Keratinocyte (primary cell): ENCODE data around the gene CPEB1. TPM values are rescaled to one million over a fixed set of nuclear protein-coding genes. Genes with fewer than 3 reads are reported as not detected.
A peak's percentile ranks its signal among the peaks of the same experiment; 100 is the strongest.

ENCODE experiments used
- DNase-seq: peaks from one replicate; pipeline ENCODE4 v3.0.0-alpha.2; 2011; ENCODE audit warnings: low read depth, missing footprints, low spot score
- FAIRE-seq: peaks from 2 replicates; lab custom pipeline; 2011; peaks lifted over from hg19 to GRCh38; lab: Jason Lieb, UNC
- H2AFZ ChIP-seq: 2 replicates; pipeline ENCODE4 v1.6.0; 2012; ENCODE audit warnings: low read length, control low read depth, inconsistent platforms; ENCODE audit not compliant: control insufficient read depth
- H3K27ac ChIP-seq: 2 replicates; pipeline ENCODE4 v1.5.1; 2011; ENCODE audit warnings: low read length; ENCODE audit not compliant: control insufficient read depth, insufficient read depth
- H3K27me3 ChIP-seq: 3 replicates; pipeline ENCODE4 v1.6.0; 2011; ENCODE audit warnings: low read length; ENCODE audit not compliant: control insufficient read depth, insufficient read depth; ENCODE audit errors: extremely low read depth
- H3K36me3 ChIP-seq, 2 experiments: 2 replicates in 1 of 2; 3 replicates in 1 of 2; pipeline ENCODE4 v1.5.1; 2011; ENCODE audit warnings: low read length in 2 of 2, mild to moderate bottlenecking in 1 of 2; ENCODE audit not compliant: control insufficient read depth in 2 of 2, insufficient read depth in 2 of 2; ENCODE audit errors: extremely low read depth in 1 of 2
- H3K4me1 ChIP-seq: 3 replicates; pipeline ENCODE4 v1.5.1; 2011; ENCODE audit warnings: low read length; ENCODE audit not compliant: control insufficient read depth, insufficient read depth; ENCODE audit errors: extremely low read depth
- H3K4me2 ChIP-seq: 3 replicates; pipeline ENCODE4 v1.6.0; 2011; ENCODE audit warnings: low read depth, low read length; ENCODE audit not compliant: control insufficient read depth, insufficient read depth; ENCODE audit errors: extremely low read depth
- H3K4me3 ChIP-seq, 3 experiments: fragments of 200-600 bp in 1 of 3; sonication (generic) in 1 of 3; 2 replicates in 2 of 3; 3 replicates in 1 of 3; pipeline ENCODE4 v1.5.1; 2011 to 2016; ENCODE audit warnings: low read length in 3 of 3, mild to moderate bottlenecking in 3 of 3, control low read depth in 2 of 3, inconsistent platforms in 1 of 3, low read depth in 1 of 3, mixed read lengths in 1 of 3, mixed run types in 1 of 3, moderate library complexity in 1 of 3; ENCODE audit not compliant: control insufficient read depth in 2 of 3, insufficient read depth in 2 of 3; ENCODE audit errors: extremely low read depth in 1 of 3
- H3K79me2 ChIP-seq: 2 replicates; pipeline ENCODE4 v1.6.0; 2012; ENCODE audit warnings: low read length; ENCODE audit not compliant: control insufficient read depth, insufficient read depth
- H3K9ac ChIP-seq: 3 replicates; pipeline ENCODE4 v1.6.0; 2011; ENCODE audit warnings: low read length; ENCODE audit not compliant: control insufficient read depth, insufficient read depth; ENCODE audit errors: extremely low read depth
- H3K9me1 ChIP-seq: 3 replicates; pipeline ENCODE4 v1.6.0; 2011; ENCODE audit warnings: low read length; ENCODE audit not compliant: control insufficient read depth, insufficient read depth; ENCODE audit errors: extremely low read depth
- H3K9me3 ChIP-seq: 2 replicates; pipeline ENCODE4 v1.5.1; 2012; ENCODE audit warnings: low read depth, low read length; ENCODE audit not compliant: control insufficient read depth
- H4K20me1 ChIP-seq: 3 replicates; pipeline ENCODE4 v1.6.0; 2011; ENCODE audit warnings: low read length; ENCODE audit not compliant: control insufficient read depth, insufficient read depth; ENCODE audit errors: extremely low read depth
- CTCF ChIP-seq, 3 experiments: IDR thresholded peaks in 1 of 3; conservative IDR thresholded peaks in 1 of 3; optimal IDR thresholded peaks in 1 of 3; 2 replicates in 2 of 3; 3 replicates in 1 of 3; pipeline versions ENCODE3 to v1.5.1; 2011; ENCODE audit warnings: low read length in 3 of 3, mild to moderate bottlenecking in 3 of 3, moderate library complexity in 2 of 3, control low read depth in 1 of 3, inconsistent platforms in 1 of 3; ENCODE audit not compliant: insufficient read depth in 2 of 3; ENCODE audit errors: extremely low read depth in 1 of 3
- EZH2 ChIP-seq: IDR thresholded peaks from one replicate; pipeline ENCODE4 v1.6.1; 2012; ENCODE audit warnings: inconsistent platforms, mild to moderate bottlenecking, low read length, moderate library complexity
- dilution Hi-C: fragments of 300-500 bp; cut with MboI; formaldehyde crosslinking; loops from one replicate; pipeline ENCODE4 v1.7.0; 2020; ENCODE audit warnings: low sequenced_read_pairs; ENCODE audit not compliant: extremely low pct_ligation_motif_present
- polyA plus RNA-seq, 5 experiments: library from polyadenylated mRNA; depleted of rRNA in 3 of 5; stranded (reverse) in 3 of 5; stranded (forward) in 1 of 5; unstranded in 1 of 5; fragments of >200 nt; gene quantifications; 1 replicate in 1 of 5; 2 replicates in 3 of 5; 3 replicates in 1 of 5; pipeline versions ENCODE4 v1.2.1 to v1.2.3, GENCODE V29; 2011 to 2012; ENCODE audit warnings: missing spikeins in 2 of 5, low read depth in 1 of 5, low replicate concordance in 1 of 5

Gene CPEB1
- polyA plus RNA-seq, 1 donor (not counting 4 experiments of a cell fraction or from before 2014, with no cell fraction given), result 0.16 TPM

DNA sequence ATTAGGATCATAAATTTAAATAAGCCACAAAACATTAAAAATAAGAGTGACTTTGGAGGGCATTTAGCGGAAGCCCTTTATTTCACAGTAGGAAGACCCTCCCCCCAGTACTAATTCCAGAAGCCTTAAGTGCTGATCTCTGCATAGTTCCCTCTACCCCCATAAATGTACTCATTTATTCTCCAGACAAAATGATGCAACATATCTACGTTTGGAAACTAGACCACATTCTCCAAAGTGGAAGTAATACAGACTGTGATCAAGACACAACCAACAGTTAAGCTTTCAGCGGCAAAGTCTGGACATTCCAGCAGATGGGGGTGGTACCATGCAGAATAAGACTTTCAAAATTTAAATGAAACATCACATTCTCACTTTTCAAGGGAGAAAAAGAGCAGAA is 62.1 kb downstream of the CPEB1 start:
- Histone ChIP-seq H3K9ac (no peak overlapping the region), H2AFZ (no peak overlapping the region), H3K4me3 (no peak overlapping the region), H3K4me1 (no peaks in the 10 kb centered on the region), H3K36me3 (no peaks in the 10 kb centered on the region), H3K79me2 (no peaks in the 10 kb centered on the region), H3K4me2 (no peak overlapping the region), H4K20me1 (no peaks in the 10 kb centered on the region), H3K27ac (no peak overlapping the region), H3K27me3 (no peaks in the 10 kb centered on the region), H3K9me3 (no peaks in the 10 kb centered on the region), H3K9me1 (no peaks in the 10 kb centered on the region)
- no peak for FAIRE-seq
- TF ChIP-seq CTCF (optimal IDR thresholded peaks at IDR 0.05 in 1 of 3, IDR thresholded peaks at IDR 0.05 in 1 of 3, conservative IDR thresholded peaks at IDR 0.05 in 1 of 3; ENCODE audit: extremely low read depth in 1 of 3, insufficient read depth in 2 of 3, low read length in 3 of 3), result peak in 2 of 3 experiments; percentile 6 to 16
- no peak for TF ChIP-seq EZH2
- dilution Hi-C loops, result no loop called here
- DNase-seq, result no peak

DNA sequence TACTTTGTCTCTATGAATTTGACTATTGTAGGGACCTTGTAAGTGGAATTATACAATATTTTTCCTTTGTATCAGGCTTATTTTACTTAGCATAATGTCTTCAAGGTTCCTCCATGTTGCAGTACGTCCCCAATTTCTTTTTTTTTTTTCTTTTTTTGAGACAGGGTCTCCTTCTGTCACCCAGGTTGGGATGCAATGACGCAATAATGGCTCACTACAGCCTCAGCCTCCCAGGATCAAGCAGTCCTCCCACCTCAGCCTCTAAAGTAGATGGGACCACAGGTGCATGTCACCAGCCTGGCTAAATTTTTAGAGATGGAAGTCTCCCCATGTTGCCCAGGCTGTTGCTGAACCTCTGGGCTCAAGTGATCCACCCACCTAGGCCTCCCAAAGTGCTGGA is 66.5 kb downstream of the CPEB1 start:
- H3K36me3 ChIP-seq, result no peaks in the 10 kb centered on the region
- H3K9me1 ChIP-seq, result no peaks in the 10 kb centered on the region
- dilution Hi-C loops, result no loop called here
- H3K9ac ChIP-seq, result no peak overlapping the region
- H2AFZ ChIP-seq, result no peak overlapping the region
- no peaks in the 10 kb centered on the region for H3K9me3 ChIP-seq
- no peak overlapping the region for H3K4me2 ChIP-seq
- H4K20me1 ChIP-seq, result no peaks in the 10 kb centered on the region
- no peaks in the 10 kb centered on the region for H3K27me3 ChIP-seq
- H3K27ac ChIP-seq, result no peak overlapping the region
- no peak overlapping the region for H3K4me3 ChIP-seq
- no peak for FAIRE-seq
- TF ChIP-seq CTCF (optimal IDR thresholded peaks at IDR 0.05 in 1 of 3, IDR thresholded peaks at IDR 0.05 in 1 of 3, conservative IDR thresholded peaks at IDR 0.05 in 1 of 3; ENCODE audit: extremely low read depth in 1 of 3, insufficient read depth in 2 of 3, low read length in 3 of 3) (no peak), EZH2 (no peak)
- no peaks in the 10 kb centered on the region for H3K79me2 ChIP-seq
- DNase-seq, result no peak
- no peaks in the 10 kb centered on the region for H3K4me1 ChIP-seq
